GM13976 (cell line): ENCODE measurements around the gene HAO2.

ENCODE experiments used
- DNase-seq: peaks from one replicate; pipeline ENCODE4 v3.0.0; 2012; ENCODE audit warnings: low spot score
- CTCF ChIP-seq: IDR thresholded peaks from 2 replicates; pipeline ENCODE4 v1.5.1; 2012; ENCODE audit warnings: borderline replicate concordance, mild to moderate bottlenecking; ENCODE audit not compliant: insufficient read depth; ENCODE audit errors: extremely low read depth, missing control alignments, control extremely low read depth
- in situ Hi-C: fragments of 300-500 bp; cut with MboI; formaldehyde crosslinking; loops from one replicate; pipeline ENCODE4 v1.12.0; 2022; ENCODE audit warnings: low sequenced_read_pairs, mixed read lengths, inconsistent platforms; ENCODE audit not compliant: unreplicated experiment

Gene HAO2

GRCh38 chr1:119358636-119359035 is 9.9 kb upstream of the HAO2 start:
- TF ChIP-seq CTCF = no peak
- in situ Hi-C loops = no loop called here
- DNase-seq = no peak

GRCh38 chr1:119359730-119360129 is 8.9 kb upstream of the HAO2 start:
- no peak for DNase-seq
- in situ Hi-C loops = no loop called here
- TF ChIP-seq CTCF = no peak

- DNase-seq = no peak
- TF ChIP-seq CTCF = no peak
- in situ Hi-C loops = no loop called here
Measured at GRCh38 chr1:119361205-119361604, 7.4 kb upstream of the HAO2 start.

- no peak for DNase-seq
- TF ChIP-seq CTCF = no peak
- in situ Hi-C loops = no loop called here
Measured at GRCh38 chr1:119361620-119362344, 6.8 kb upstream of the HAO2 start.

GRCh38 chr1:119363162-119363561 is 5.4 kb upstream of the HAO2 start:
- DNase-seq = no peak
- no peak for TF ChIP-seq CTCF
- in situ Hi-C loops = no loop called here

- TF ChIP-seq CTCF = no peak
- no peak for DNase-seq
- in situ Hi-C loops = loop anchor here (5.0 kb wide), 1 partner anchor 77 kb away; no protein-coding TSS in a partner anchor
Measured at GRCh38 chr1:119364640-119365039, 3.9 kb upstream of the HAO2 start.
